ENCODE results near the gene RWDD2A.

GRCh38 chr6:83220121-83220520 lies 27.0 kb downstream of the RWDD2A start:
- TF ChIP-seq BCL6B (tag by site-specific recombination; IDR thresholded peaks at IDR 0.05) (no peak), MEIS1 (CRISPR knock-in tag; IDR thresholded peaks at IDR 0.05; ENCODE audit: borderline replicate concordance) (no peak)
